DND-41 (cell line): ENCODE results near the gene ZFHX3.

Experiments used
- ATAC-seq: fragments of 200-7000 bp; cut with Tn5 transposase; 3 replicates; pipeline ENCODE4 v1.9.1; 2021; ENCODE audit warnings: low read depth; ENCODE audit not compliant: insufficient read depth
- DNase-seq: peaks from one replicate; pipeline ENCODE4 v3.0.0-alpha.2; 2020
- H2AFZ ChIP-seq: 2 replicates; pipeline ENCODE4 v1.6.0; 2012; ENCODE audit warnings: low read depth, low read length
- H3K27ac ChIP-seq: 2 replicates; pipeline ENCODE4 v1.5.1; 2012; ENCODE audit warnings: low read length, inconsistent platforms
- H3K27me3 ChIP-seq: fragments of 200-600 bp; sonication (generic); 2 replicates; pipeline ENCODE4 v1.6.0; 2012; ENCODE audit warnings: low read length, mild to moderate bottlenecking, inconsistent platforms; ENCODE audit not compliant: insufficient read depth, poor library complexity
- H3K36me3 ChIP-seq: 2 replicates; pipeline ENCODE4 v1.5.1; 2012; ENCODE audit warnings: low read length, inconsistent platforms; ENCODE audit not compliant: insufficient read depth
- H3K4me1 ChIP-seq: 2 replicates; pipeline ENCODE4 v1.5.1; 2012; ENCODE audit warnings: mild to moderate bottlenecking, low read length; ENCODE audit not compliant: insufficient read depth
- H3K4me2 ChIP-seq: 2 replicates; pipeline ENCODE4 v1.6.0; 2012; ENCODE audit warnings: mild to moderate bottlenecking, moderate library complexity, low read length, inconsistent platforms; ENCODE audit not compliant: insufficient read depth
- H3K4me3 ChIP-seq, 2 experiments: fragments of 200-600 bp in 1 of 2; shearing (Covaris generic) in 1 of 2; 2 replicates each; pipeline ENCODE4 v1.5.1; 2012 to 2016; ENCODE audit warnings: inconsistent platforms in 2 of 2, low read length in 2 of 2, mild to moderate bottlenecking in 2 of 2, low read depth in 1 of 2, moderate library complexity in 1 of 2
- H3K79me2 ChIP-seq: 2 replicates; pipeline ENCODE4 v1.6.0; 2012; ENCODE audit warnings: low read length, inconsistent platforms; ENCODE audit not compliant: insufficient read depth
- H3K9ac ChIP-seq: 2 replicates; pipeline ENCODE4 v1.6.0; 2012; ENCODE audit warnings: low read depth, mild to moderate bottlenecking, inconsistent platforms, low read length, moderate library complexity
- H3K9me3 ChIP-seq: 2 replicates; pipeline ENCODE4 v1.5.1; 2012; ENCODE audit warnings: low read length, moderate library complexity, mild to moderate bottlenecking, inconsistent platforms; ENCODE audit not compliant: insufficient read depth, severe bottlenecking
- H4K20me1 ChIP-seq: 2 replicates; pipeline ENCODE4 v1.6.0; 2012; ENCODE audit warnings: low read length; ENCODE audit not compliant: insufficient read depth
- EZH2 ChIP-seq: IDR thresholded peaks from 3 replicates; pipeline ENCODE4 v1.6.1; 2012; ENCODE audit warnings: borderline replicate concordance, low read depth, mild to moderate bottlenecking, moderate library complexity, low read length, inconsistent platforms; ENCODE audit not compliant: severe bottlenecking
- TF ChIP-seq, protein P1 (sequence below): IDR thresholded peaks from 2 replicates; pipeline ENCODE4 v1.5.1; 2012; ENCODE audit warnings: borderline replicate concordance, low read length, moderate library complexity, mild to moderate bottlenecking; ENCODE audit not compliant: poor library complexity, severe bottlenecking; ENCODE audit errors: extremely low read depth

Gene ZFHX3

DNA sequence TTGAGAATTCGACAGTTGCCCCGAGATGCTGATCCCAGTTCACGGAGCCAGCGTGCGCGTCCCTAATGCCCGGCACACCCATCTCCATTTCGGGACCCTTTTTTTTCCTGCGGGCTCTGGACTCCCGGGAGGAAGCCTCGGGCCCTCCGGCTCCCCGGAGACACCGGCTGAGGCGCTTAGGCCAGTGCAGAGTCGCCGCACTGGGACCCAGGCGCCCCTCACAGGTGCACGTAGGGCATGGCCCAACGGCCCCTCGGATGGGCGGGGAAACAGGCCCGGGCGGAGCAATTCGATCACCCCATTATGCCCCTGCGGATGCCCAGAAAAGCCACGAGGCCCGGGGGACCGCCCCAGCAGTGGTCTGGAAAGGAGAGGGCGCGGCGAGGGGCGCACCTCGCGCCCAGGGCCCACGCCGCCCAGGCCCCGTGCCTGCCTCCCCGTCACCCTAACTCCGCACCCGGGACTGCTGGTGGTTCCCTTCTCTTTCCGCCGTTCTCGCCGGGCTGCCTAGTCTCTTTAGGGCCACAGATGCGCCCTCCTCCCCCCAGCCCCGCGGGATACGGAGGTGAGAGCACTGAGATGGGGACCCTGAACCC, 18.5 kb upstream of the ZFHX3 start:
- TF ChIP-seq, protein P1, sequence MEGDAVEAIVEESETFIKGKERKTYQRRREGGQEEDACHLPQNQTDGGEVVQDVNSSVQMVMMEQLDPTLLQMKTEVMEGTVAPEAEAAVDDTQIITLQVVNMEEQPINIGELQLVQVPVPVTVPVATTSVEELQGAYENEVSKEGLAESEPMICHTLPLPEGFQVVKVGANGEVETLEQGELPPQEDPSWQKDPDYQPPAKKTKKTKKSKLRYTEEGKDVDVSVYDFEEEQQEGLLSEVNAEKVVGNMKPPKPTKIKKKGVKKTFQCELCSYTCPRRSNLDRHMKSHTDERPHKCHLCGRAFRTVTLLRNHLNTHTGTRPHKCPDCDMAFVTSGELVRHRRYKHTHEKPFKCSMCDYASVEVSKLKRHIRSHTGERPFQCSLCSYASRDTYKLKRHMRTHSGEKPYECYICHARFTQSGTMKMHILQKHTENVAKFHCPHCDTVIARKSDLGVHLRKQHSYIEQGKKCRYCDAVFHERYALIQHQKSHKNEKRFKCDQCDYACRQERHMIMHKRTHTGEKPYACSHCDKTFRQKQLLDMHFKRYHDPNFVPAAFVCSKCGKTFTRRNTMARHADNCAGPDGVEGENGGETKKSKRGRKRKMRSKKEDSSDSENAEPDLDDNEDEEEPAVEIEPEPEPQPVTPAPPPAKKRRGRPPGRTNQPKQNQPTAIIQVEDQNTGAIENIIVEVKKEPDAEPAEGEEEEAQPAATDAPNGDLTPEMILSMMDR, result no peak
- TF ChIP-seq EZH2, result no peak
- no peak for DNase-seq
- H3K4me1 ChIP-seq, result peaks cover 14% of the 10 kb centered on the region
- no peaks in the 10 kb centered on the region for H3K9me3 ChIP-seq
- no peak overlapping the region for H2AFZ ChIP-seq
- no peak overlapping the region for H3K4me3 ChIP-seq
- H3K27me3 ChIP-seq, result peaks cover 50% of the 10 kb centered on the region
- H3K27ac ChIP-seq, result no peak overlapping the region
- H3K36me3 ChIP-seq, result no peaks in the 10 kb centered on the region
- ATAC-seq, result no peak
- H3K9ac ChIP-seq, result no peak overlapping the region
- 0 out of 2 replicates have a peak, but pooled peaks cover 6% of the 10 kb centered on the region for H4K20me1 ChIP-seq
- H3K79me2 ChIP-seq, result no peaks in the 10 kb centered on the region
- no peak overlapping the region for H3K4me2 ChIP-seq

DNA sequence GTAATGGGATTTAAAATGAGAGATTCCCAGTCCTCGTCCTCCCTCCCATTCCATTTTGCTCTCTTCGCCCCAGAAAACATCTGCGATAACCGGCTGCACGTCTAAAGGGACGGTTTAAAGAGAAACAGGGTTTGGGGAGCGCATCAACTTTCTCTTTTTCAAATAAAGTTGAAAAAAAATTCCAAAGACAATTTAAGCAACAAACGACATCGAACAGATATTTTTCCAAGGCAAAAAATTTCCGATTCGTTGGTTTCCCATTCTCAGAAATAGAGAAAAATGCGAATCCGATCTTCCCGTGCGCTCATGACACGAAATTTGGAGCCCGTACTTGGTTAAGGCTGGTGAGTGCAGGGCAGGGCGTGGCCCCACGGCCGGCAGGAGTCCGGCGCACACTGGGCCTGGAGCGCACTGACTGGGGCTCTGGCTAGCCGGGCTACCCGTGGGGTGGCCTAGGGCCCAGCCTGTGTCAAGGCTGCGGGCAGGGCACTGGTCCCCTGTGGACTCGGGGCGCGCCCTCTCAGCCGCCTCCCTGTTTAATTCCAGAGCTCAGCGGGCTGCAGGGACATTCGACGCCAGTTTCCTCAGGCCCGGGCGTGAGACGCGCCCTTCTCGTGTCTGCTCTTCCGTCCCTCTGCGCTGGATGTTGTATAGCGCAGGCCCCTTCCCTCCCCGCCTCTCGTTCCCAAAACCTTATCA, 17.9 kb upstream of the ZFHX3 start:
- TF ChIP-seq EZH2, result no peak
- H3K27ac ChIP-seq, result no peak overlapping the region
- no peaks in the 10 kb centered on the region for H3K79me2 ChIP-seq
- H3K4me3 ChIP-seq, result no peak overlapping the region
- H3K9ac ChIP-seq, result no peak overlapping the region
- no peaks in the 10 kb centered on the region for H3K9me3 ChIP-seq
- H4K20me1 ChIP-seq, result 0 out of 2 replicates have a peak, but pooled peaks cover 6% of the 10 kb centered on the region
- DNase-seq (no peak), ATAC-seq (no peak)
- no peaks in the 10 kb centered on the region for H3K36me3 ChIP-seq
- H3K27me3 ChIP-seq, result peaks cover 50% of the 10 kb centered on the region
- peaks cover 14% of the 10 kb centered on the region for H3K4me1 ChIP-seq
- no peak overlapping the region for H3K4me2 ChIP-seq
- H2AFZ ChIP-seq, result no peak overlapping the region

DNA sequence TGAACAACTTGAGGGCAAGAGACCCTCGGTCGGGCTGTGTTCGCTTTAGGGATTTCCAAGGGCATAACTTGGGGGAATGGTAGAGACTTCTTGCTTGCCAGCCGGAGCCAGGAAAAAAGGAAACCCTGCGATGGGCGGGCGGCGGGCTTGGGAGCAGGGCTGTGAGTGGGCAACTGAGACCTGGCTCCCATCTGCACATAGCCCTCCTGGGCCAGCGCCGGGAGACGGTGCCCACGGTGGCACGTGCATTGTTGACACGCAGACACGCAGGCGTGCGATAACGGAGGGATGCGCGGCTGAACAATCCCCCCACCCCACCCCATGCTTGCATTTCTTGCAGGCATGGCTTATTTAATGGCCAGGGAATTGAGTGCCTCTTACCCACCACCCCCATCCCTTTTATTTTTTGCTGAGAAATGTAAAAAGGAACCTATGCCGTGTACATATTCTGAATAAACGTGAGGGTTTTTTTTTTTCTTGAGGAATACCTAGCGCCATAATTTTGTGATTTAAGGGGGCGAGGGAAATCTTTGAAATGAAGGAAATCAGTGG, 17.1 kb upstream of the ZFHX3 start:
- Histone ChIP-seq H3K79me2 (no peaks in the 10 kb centered on the region), H3K27ac (no peak overlapping the region), H3K4me1 (peaks cover 14% of the 10 kb centered on the region), H3K4me3 (no peak overlapping the region), H4K20me1 (0 out of 2 replicates have a peak, but pooled peaks cover 6% of the 10 kb centered on the region), H3K9ac (no peak overlapping the region), H3K36me3 (no peaks in the 10 kb centered on the region), H2AFZ (no peak overlapping the region), H3K4me2 (0 out of 2 replicates have a peak overlapping the region, but pooled peaks have one; percentile 39), H3K27me3 (peaks cover 48% of the 10 kb centered on the region), H3K9me3 (no peaks in the 10 kb centered on the region)
- ATAC-seq, result no peak
- TF ChIP-seq, protein P1, result no peak
- TF ChIP-seq EZH2, result no peak
- DNase-seq, result no peak
